CD14-positive monocyte (primary cell): ENCODE data around the gene AHNAK2. TPM values are rescaled to one million over a fixed set of nuclear protein-coding genes. Genes with fewer than 3 reads are reported as not detected.

Source experiments
- DNase-seq, 3 donors: peaks; one replicate each; pipeline ENCODE4 v3.0.0-alpha.2; 2011 to 2022
- H2AFZ ChIP-seq: 2 replicates; pipeline ENCODE4 v1.6.0; 2012; ENCODE audit warnings: mild to moderate bottlenecking, low read depth, low read length, inconsistent platforms; ENCODE audit not compliant: insufficient read depth, poor library complexity, severe bottlenecking
- H3K27ac ChIP-seq, 2 donors: 1 replicate in 1 of 2; 2 replicates in 1 of 2; pipeline ENCODE4 v1.5.1; 2012 to 2013; ENCODE audit warnings: low read length in 2 of 2, control low read depth in 1 of 2, inconsistent platforms in 1 of 2, low read depth in 1 of 2, mild to moderate bottlenecking in 1 of 2
- H3K27me3 ChIP-seq, 2 donors: one replicate each; pipeline versions ENCODE4 v1.6.0 to v1.6.1; 2011 to 2013; ENCODE audit warnings: low read length in 2 of 2; ENCODE audit not compliant: control insufficient read depth in 2 of 2, insufficient read depth in 2 of 2
- H3K36me3 ChIP-seq, 2 donors: replicated peaks in 1 of 2; 1 replicate in 1 of 2; 2 replicates in 1 of 2; pipeline versions ENCODE4 v1.5.1 to v1.6.1; 2012 to 2013; ENCODE audit warnings: low read length in 2 of 2, control low read depth in 1 of 2, inconsistent platforms in 1 of 2, mild to moderate bottlenecking in 1 of 2; ENCODE audit not compliant: insufficient read depth in 2 of 2, control insufficient read depth in 1 of 2
- H3K4me1 ChIP-seq, 2 donors: 1 replicate in 1 of 2; 2 replicates in 1 of 2; pipeline versions ENCODE4 v1.5.1 to v1.6.1; 2012 to 2013; ENCODE audit warnings: low read length in 2 of 2, control low read depth in 1 of 2, inconsistent platforms in 1 of 2, mild to moderate bottlenecking in 1 of 2, moderate library complexity in 1 of 2; ENCODE audit not compliant: insufficient read depth in 2 of 2, control insufficient read depth in 1 of 2
- H3K4me2 ChIP-seq: replicated peaks from 2 replicates; pipeline ENCODE3; 2012; ENCODE audit warnings: low read length, moderate library complexity, mild to moderate bottlenecking; ENCODE audit not compliant: poor library complexity, severe bottlenecking; ENCODE audit errors: extremely low read depth
- H3K4me3 ChIP-seq, 3 experiments: fragments of 200-600 bp in 1 of 3; sonication (generic) in 1 of 3; replicated peaks in 1 of 3; 1 replicate in 2 of 3; 2 replicates in 1 of 3; pipeline ENCODE4 v1.5.1; 2011 to 2013; ENCODE audit warnings: low read length in 3 of 3, mild to moderate bottlenecking in 3 of 3, control low read depth in 2 of 3, low read depth in 2 of 3, inconsistent platforms in 1 of 3, moderate library complexity in 1 of 3
- H3K79me2 ChIP-seq: 2 replicates; pipeline ENCODE4 v1.6.0; 2012; ENCODE audit warnings: mild to moderate bottlenecking, control low read depth, inconsistent platforms, low read length, moderate library complexity; ENCODE audit not compliant: insufficient read depth
- H3K9ac ChIP-seq: 2 replicates; pipeline ENCODE4 v1.6.0; 2017; ENCODE audit warnings: low read length, mild to moderate bottlenecking; ENCODE audit not compliant: insufficient read depth, poor library complexity, severe bottlenecking
- H3K9me3 ChIP-seq, 2 donors: replicated peaks in 1 of 2; 1 replicate in 1 of 2; 2 replicates in 1 of 2; pipeline versions ENCODE4 v1.5.1 to v1.6.1; 2012 to 2013; ENCODE audit warnings: low read length in 2 of 2, control low read depth in 1 of 2; ENCODE audit not compliant: control insufficient read depth in 1 of 2, insufficient read depth in 1 of 2
- H4K20me1 ChIP-seq: 2 replicates; pipeline ENCODE4 v1.6.0; 2012; ENCODE audit warnings: mild to moderate bottlenecking, low read length, control low read depth, moderate library complexity; ENCODE audit not compliant: insufficient read depth
- H3K27ac Mint-ChIP-seq, 7 donors: one replicate each; pipeline ENCODE4 v1.8.0; 2020; ENCODE audit warnings: mild to moderate bottlenecking in 7 of 7, mixed read lengths in 7 of 7, moderate library complexity in 6 of 7, inconsistent platforms in 2 of 7
- H3K27me3 Mint-ChIP-seq, 3 donors: one replicate each; pipeline ENCODE4 v1.8.0; 2021 to 2022; ENCODE audit warnings: low read depth in 3 of 3, mild to moderate bottlenecking in 3 of 3, mixed read lengths in 3 of 3, moderate library complexity in 3 of 3, inconsistent platforms in 1 of 3
- H3K36me3 Mint-ChIP-seq, 2 donors: one replicate each; pipeline ENCODE4 v1.8.0; 2020; ENCODE audit warnings: mixed read lengths in 2 of 2, inconsistent platforms in 1 of 2, mild to moderate bottlenecking in 1 of 2
- H3K4me1 Mint-ChIP-seq: one replicate; pipeline ENCODE4 v1.8.0; 2020; ENCODE audit warnings: mild to moderate bottlenecking, mixed read lengths
- H3K4me3 Mint-ChIP-seq, 2 donors: one replicate each; pipeline ENCODE4 v1.8.0; 2020; ENCODE audit warnings: mild to moderate bottlenecking in 2 of 2, mixed read lengths in 2 of 2, moderate library complexity in 1 of 2
- H3K9me3 Mint-ChIP-seq, 7 donors: one replicate each; pipeline ENCODE4 v1.8.0; 2020 to 2022; ENCODE audit warnings: mixed read lengths in 7 of 7, mild to moderate bottlenecking in 6 of 7, moderate library complexity in 6 of 7, inconsistent platforms in 2 of 7
- CTCF ChIP-seq: fragments of 200-600 bp; IDR thresholded peaks from one replicate; pipeline ENCODE4 v1.8.0; 2022; ENCODE audit warnings: antibody characterized with exemption, mild to moderate bottlenecking
- WGBS: methylation state at CpG from one replicate; pipeline ENCODE4 v1.1.5; 2013; ENCODE audit warnings: missing lambda C conversion rate; ENCODE audit not compliant: insufficient coverage; 5-methylcytosine and 5-hydroxymethylcytosine counted together
- intact Hi-C, 2 donors: fragments of 100-400 bp; cut with micrococcal nuclease; formaldehyde crosslinking; loops; one replicate each; pipeline versions ENCODE4 v1.15.0 to v1.15.1; 2023
- polyA plus RNA-seq, 3 donors: library from polyadenylated mRNA; depleted of rRNA in 1 of 3; unstranded in 2 of 3; stranded (reverse) in 1 of 3; fragments of 300-500 nt in 2 of 3; fragments of >200 nt in 1 of 3; fragmentation: Illumina TruSeq in 2 of 3; gene quantifications; 1 replicate in 2 of 3; 2 replicates in 1 of 3; pipeline ENCODE4 v1.2.3, GENCODE V29; 2012 to 2021

AHNAK2 gene
- polyA plus RNA-seq, 3 donors = 0.01 TPM; not detected in 2

- Histone ChIP-seq H3K4me1 (peaks cover 10 to 37% of the 10 kb centered on the region in 2 donors), H3K27me3 (no peaks in the 10 kb centered on the region), H3K4me3 (no peak overlapping the region), H3K9ac (no peak overlapping the region), H4K20me1 (peaks cover 45% of the 10 kb centered on the region), H2AFZ (no peak overlapping the region), H3K27ac (peak overlapping the region in 1 of 2 donors; percentile 63), H3K4me2 (no peak overlapping the region), H3K79me2 (peaks cover 100% of the 10 kb centered on the region), H3K9me3 (no peaks in the 10 kb centered on the region), H3K36me3 (peaks cover 21 to 28% of the 10 kb centered on the region in 2 donors)
- Mint-ChIP-seq H3K4me1 (peaks cover 66% of the 10 kb centered on the region), H3K27me3 (peaks cover 0 to 4% (median 0%) of the 10 kb centered on the region in 3 donors), H3K27ac (peak overlapping the region in 5 of 7 donors; percentile 63 to 89 (median 71)), H3K36me3 (peaks cover 38 to 40% of the 10 kb centered on the region in 2 donors), H3K4me3 (no peak overlapping the region), H3K9me3 (no peaks in the 10 kb centered on the region)
- DNase-seq = no peak
- TF ChIP-seq CTCF = no peak
- 100% methylated on average over 1 of the region's 4 CpGs for WGBS
- intact Hi-C loops = loop anchor here in 1 of 2 donors (5.0 kb wide), 2 partner anchors 33 to 37 kb away; partner anchors contain the start of gene AHNAK2
These were observed 36.5 kb upstream of the AHNAK2 start for GRCh38 chr14:105014631-105015030.

- WGBS = 85% methylated on average over 9 of the region's 9 CpGs
- no peak for DNase-seq
- peak overlapping the region in 6 of 7 donors; percentile 35 to 80 (median 66) for H3K27ac Mint-ChIP-seq
- TF ChIP-seq CTCF = no peak
- no peak overlapping the region for H3K4me3 Mint-ChIP-seq
- peaks cover 40% of the 10 kb centered on the region for H4K20me1 ChIP-seq
- no peaks in the 10 kb centered on the region for H3K27me3 ChIP-seq
- peaks cover 100% of the 10 kb centered on the region for H3K79me2 ChIP-seq
- peaks cover 0 to 4% (median 0%) of the 10 kb centered on the region in 3 donors for H3K27me3 Mint-ChIP-seq
- H3K9me3 Mint-ChIP-seq = no peaks in the 10 kb centered on the region
- H3K9ac ChIP-seq = no peak overlapping the region
- H3K36me3 Mint-ChIP-seq = peaks cover 43 to 46% of the 10 kb centered on the region in 2 donors
- H3K4me1 Mint-ChIP-seq = peaks cover 60% of the 10 kb centered on the region
- H3K4me1 ChIP-seq = peaks cover 4 to 31% of the 10 kb centered on the region in 2 donors
- H3K4me3 ChIP-seq = no peak overlapping the region
- H3K9me3 ChIP-seq = no peaks in the 10 kb centered on the region
- intact Hi-C loops = loop anchor here in 1 of 2 donors (5.0 kb wide), 1 partner anchor 33 kb away; no protein-coding TSS in a partner anchor
- H3K27ac ChIP-seq = peak overlapping the region in 1 of 2 donors; percentile 12
- no peak overlapping the region for H2AFZ ChIP-seq
- H3K4me2 ChIP-seq = no peak overlapping the region
- H3K36me3 ChIP-seq = peaks cover 27 to 34% of the 10 kb centered on the region in 2 donors
These were observed 35.9 kb upstream of the AHNAK2 start for GRCh38 chr14:105014032-105014431.
